HEK293 (cell line): ENCODE measurements around the gene PITX1.

Experiments
- CTCF ChIA-PET: fragments of 350-600 bp; formaldehyde crosslinking; extraction: SDS; loops from one replicate; lab custom pipeline; 2021; ENCODE audit warnings: antibody characterized with exemption; lab: Yijun Ruan, JAX
- POLR2A ChIA-PET: fragments of 300-600 bp; formaldehyde crosslinking; extraction: SDS; loops from one replicate; lab custom pipeline; 2020; ENCODE audit warnings: antibody characterized with exemption, inconsistent platforms; lab: Yijun Ruan, JAX
- H3K27ac ChIP-seq: fragments of 200-500 bp; sonication (Bioruptor generic); 2 replicates; pipeline ENCODE4 v1.5.1; 2014; ENCODE audit warnings: low read depth, low read length, control low read depth, inconsistent platforms; ENCODE audit errors: extremely low read depth
- H3K36me3 ChIP-seq, 2 experiments: fragments of 200-500 bp in 1 of 2; sonication (Bioruptor generic) in 1 of 2; 1 replicate in 1 of 2; 2 replicates in 1 of 2; pipeline ENCODE4 v1.5.1; 2014 to 2017; ENCODE audit warnings: inconsistent platforms in 2 of 2, low read length in 2 of 2; ENCODE audit not compliant: control insufficient read depth in 2 of 2, insufficient read depth in 1 of 2
- H3K4me1 ChIP-seq: fragments of 200-500 bp; sonication (Bioruptor generic); 2 replicates; pipeline ENCODE4 v1.5.1; 2014; ENCODE audit warnings: mild to moderate bottlenecking, low read length, inconsistent platforms; ENCODE audit not compliant: control insufficient read depth, insufficient read depth
- H3K4me3 ChIP-seq: 2 replicates; pipeline ENCODE4 v1.5.1; 2011; ENCODE audit warnings: low read depth, mild to moderate bottlenecking, control low read depth, low read length, moderate library complexity
- H3K9me3 ChIP-seq: fragments of 200-500 bp; sonication (Bioruptor generic); 2 replicates; pipeline ENCODE4 v1.5.1; 2014; ENCODE audit warnings: low read depth, low read length, inconsistent platforms; ENCODE audit not compliant: control insufficient read depth, insufficient read depth
- EGR2 ChIP-seq: fragments of 450-650 bp; formaldehyde crosslinking; IDR thresholded peaks from 2 replicates; pipeline ENCODE4 v1.5.1; 2016; ENCODE audit warnings: low read depth, missing biosample characterization, missing genetic modification characterization
- HOXA7 ChIP-seq: sonication (generic); formaldehyde crosslinking; IDR thresholded peaks from 2 replicates; pipeline ENCODE4 v1.8.1; 2022; ENCODE audit warnings: missing genetic modification reagents, borderline replicate concordance
- IKZF3 ChIP-seq: fragments of 450-650 bp; IDR thresholded peaks from 2 replicates; pipeline ENCODE4 v1.5.0; 2018; ENCODE audit warnings: missing biosample characterization, mild to moderate bottlenecking, missing genetic modification characterization, moderate library complexity
- MZF1 ChIP-seq: fragments of 450-650 bp; formaldehyde crosslinking; IDR thresholded peaks from 2 replicates; pipeline ENCODE4 v1.5.1; 2017; ENCODE audit warnings: missing biosample characterization, missing genetic modification characterization, borderline replicate concordance
- SCRT2 ChIP-seq: fragments of 450-650 bp; formaldehyde crosslinking; IDR thresholded peaks from 2 replicates; pipeline ENCODE4 v1.5.1; 2016; ENCODE audit warnings: missing biosample characterization, missing genetic modification characterization
- TRIM28 ChIP-seq: IDR thresholded peaks from 2 replicates; pipeline ENCODE4 v1.6.1; 2011; ENCODE audit warnings: low read length, control low read depth, borderline replicate concordance
- YY1 ChIP-seq: fragments of 450-650 bp; formaldehyde crosslinking; IDR thresholded peaks from 2 replicates; pipeline ENCODE4 v1.5.1; 2018; ENCODE audit warnings: missing biosample characterization, missing genetic modification characterization
- ZFHX2 ChIP-seq: fragments of 450-650 bp; formaldehyde crosslinking; conservative IDR thresholded peaks from 2 replicates; pipeline ENCODE4 v1.5.1; 2016; ENCODE audit warnings: missing biosample characterization, missing genetic modification characterization
- ZFP69B ChIP-seq: fragments of 450-650 bp; formaldehyde crosslinking; IDR thresholded peaks from 2 replicates; pipeline ENCODE4 v1.5.1; 2016; ENCODE audit warnings: missing biosample characterization, missing genetic modification characterization
- ZNF169 ChIP-seq: fragments of 450-650 bp; formaldehyde crosslinking; IDR thresholded peaks from 2 replicates; pipeline ENCODE4 v1.5.1; 2016; ENCODE audit warnings: missing biosample characterization, missing genetic modification characterization
- ZNF214 ChIP-seq: fragments of 450-650 bp; formaldehyde crosslinking; IDR thresholded peaks from 2 replicates; pipeline ENCODE4 v1.5.1; 2017; ENCODE audit warnings: missing biosample characterization, mild to moderate bottlenecking, missing genetic modification characterization, borderline replicate concordance
- ZNF37A ChIP-seq: fragments of 450-650 bp; IDR thresholded peaks from 2 replicates; pipeline ENCODE4 v1.5.1; 2018; ENCODE audit warnings: missing biosample characterization, missing genetic modification characterization
- ZNF514 ChIP-seq: fragments of 450-650 bp; formaldehyde crosslinking; IDR thresholded peaks from 2 replicates; pipeline ENCODE4 v1.5.1; 2016; ENCODE audit warnings: missing biosample characterization, missing genetic modification characterization
- ZNF664 ChIP-seq: fragments of 450-650 bp; formaldehyde crosslinking; IDR thresholded peaks from 2 replicates; pipeline ENCODE4 v1.5.1; 2016; ENCODE audit warnings: missing biosample characterization, missing genetic modification characterization
- ZNF792 ChIP-seq: fragments of 450-650 bp; formaldehyde crosslinking; IDR thresholded peaks from 2 replicates; pipeline ENCODE4 v1.5.1; 2016; ENCODE audit warnings: missing biosample characterization, missing genetic modification characterization
- ZNF830 ChIP-seq: fragments of 450-650 bp; IDR thresholded peaks from 2 replicates; pipeline ENCODE4 v1.5.0; 2018; ENCODE audit warnings: missing biosample characterization, missing genetic modification characterization, low read depth, mild to moderate bottlenecking, moderate library complexity
- ZNF843 ChIP-seq: fragments of 450-650 bp; formaldehyde crosslinking; IDR thresholded peaks from 2 replicates; pipeline ENCODE4 v1.5.1; 2016; ENCODE audit warnings: missing biosample characterization, missing genetic modification characterization
- ZSCAN16 ChIP-seq: fragments of 450-650 bp; formaldehyde crosslinking; IDR thresholded peaks from 2 replicates; pipeline ENCODE4 v1.5.1; 2016; ENCODE audit warnings: missing biosample characterization, missing genetic modification characterization
- ZSCAN23 ChIP-seq: fragments of 450-650 bp; formaldehyde crosslinking; IDR thresholded peaks from 2 replicates; pipeline ENCODE4 v1.5.1; 2016; ENCODE audit warnings: missing biosample characterization, missing genetic modification characterization
- TF ChIP-seq, protein P1 (sequence below): IDR thresholded peaks from 2 replicates; pipeline ENCODE4 v1.6.1; 2011; ENCODE audit warnings: mild to moderate bottlenecking, low read depth, low read length, borderline replicate concordance

PITX1 gene

DNA sequence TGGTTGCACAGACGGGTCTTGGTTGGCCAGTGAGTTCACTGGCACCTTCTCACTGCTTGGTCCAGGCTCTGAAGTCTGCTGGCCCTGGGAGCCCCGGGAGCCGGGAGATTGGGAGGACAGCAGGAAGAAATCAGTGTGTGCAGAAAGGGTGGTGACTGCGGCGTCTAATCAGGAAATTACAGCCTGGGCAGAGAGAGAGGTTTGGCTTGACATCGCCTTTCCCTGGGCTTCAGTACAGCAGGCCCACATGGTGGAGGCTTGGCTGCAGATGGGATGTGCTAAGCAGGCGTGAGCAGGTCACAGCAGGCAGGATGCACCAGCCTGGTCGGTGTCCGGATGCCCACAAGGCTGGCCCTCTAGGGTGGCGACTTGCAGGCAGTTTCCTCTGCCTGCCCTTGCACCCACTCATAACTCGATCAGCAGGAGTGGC lies 17.2 kb downstream of the PITX1 start:
- H3K4me1 ChIP-seq, result no peaks in the 10 kb centered on the region
- H3K9me3 ChIP-seq, result no peaks in the 10 kb centered on the region
- no peak overlapping the region for H3K4me3 ChIP-seq
- no peak overlapping the region for H3K27ac ChIP-seq
- no peaks in the 10 kb centered on the region for H3K36me3 ChIP-seq
- CTCF ChIA-PET, result no interaction called here
- no peak for TF ChIP-seq ZSCAN16 (tag by site-specific recombination)
- POLR2A ChIA-PET, result no interaction called here

DNA sequence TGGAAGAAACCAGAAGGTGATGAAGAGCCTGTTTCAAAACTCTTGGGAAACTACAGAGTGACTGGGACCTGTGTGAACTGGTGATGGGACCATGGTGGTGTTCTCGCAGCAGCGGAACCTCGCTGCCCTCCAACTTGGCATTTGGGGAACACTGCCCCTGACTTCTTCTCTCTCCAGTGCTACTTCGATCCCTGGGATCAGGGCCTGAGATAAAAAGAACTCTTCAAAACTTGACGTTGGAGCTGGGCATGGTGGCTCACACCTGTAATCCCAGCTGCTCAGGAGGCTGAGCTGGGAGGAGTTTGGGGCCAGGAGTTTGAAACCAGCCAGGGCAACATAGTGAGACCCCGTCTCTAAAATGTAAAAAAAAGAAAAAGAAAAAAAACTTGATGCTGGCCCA lies 18.1 kb downstream of the PITX1 start:
- Histone ChIP-seq H3K36me3 (no peaks in the 10 kb centered on the region), H3K27ac (no peak overlapping the region), H3K4me1 (no peaks in the 10 kb centered on the region), H3K9me3 (no peaks in the 10 kb centered on the region), H3K4me3 (no peak overlapping the region)
- ChIA-PET POLR2A (no interaction called here), CTCF (interaction anchor here (0.7 kb wide), 1 partner anchor 675 kb away, joined by 4 read pairs; no protein-coding TSS in a partner anchor)
- TF ChIP-seq ZNF664 (tag by site-specific recombination) (no peak), YY1 (tag by site-specific recombination) (no peak), ZNF37A (no peak), MZF1 (tag by site-specific recombination) (no peak), ZFP69B (no peak), ZNF792 (tag by site-specific recombination) (no peak), ZFHX2 (tag by site-specific recombination) (no peak), ZNF843 (no peak), ZNF214 (tag by site-specific recombination) (no peak), ZNF169 (tag by site-specific recombination) (no peak), ZNF514 (tag by site-specific recombination) (no peak), ZSCAN23 (tag by site-specific recombination) (no peak)
- TF ChIP-seq, protein P1, sequence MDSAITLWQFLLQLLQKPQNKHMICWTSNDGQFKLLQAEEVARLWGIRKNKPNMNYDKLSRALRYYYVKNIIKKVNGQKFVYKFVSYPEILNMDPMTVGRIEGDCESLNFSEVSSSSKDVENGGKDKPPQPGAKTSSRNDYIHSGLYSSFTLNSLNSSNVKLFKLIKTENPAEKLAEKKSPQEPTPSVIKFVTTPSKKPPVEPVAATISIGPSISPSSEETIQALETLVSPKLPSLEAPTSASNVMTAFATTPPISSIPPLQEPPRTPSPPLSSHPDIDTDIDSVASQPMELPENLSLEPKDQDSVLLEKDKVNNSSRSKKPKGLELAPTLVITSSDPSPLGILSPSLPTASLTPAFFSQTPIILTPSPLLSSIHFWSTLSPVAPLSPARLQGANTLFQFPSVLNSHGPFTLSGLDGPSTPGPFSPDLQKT, result no peak

DNA sequence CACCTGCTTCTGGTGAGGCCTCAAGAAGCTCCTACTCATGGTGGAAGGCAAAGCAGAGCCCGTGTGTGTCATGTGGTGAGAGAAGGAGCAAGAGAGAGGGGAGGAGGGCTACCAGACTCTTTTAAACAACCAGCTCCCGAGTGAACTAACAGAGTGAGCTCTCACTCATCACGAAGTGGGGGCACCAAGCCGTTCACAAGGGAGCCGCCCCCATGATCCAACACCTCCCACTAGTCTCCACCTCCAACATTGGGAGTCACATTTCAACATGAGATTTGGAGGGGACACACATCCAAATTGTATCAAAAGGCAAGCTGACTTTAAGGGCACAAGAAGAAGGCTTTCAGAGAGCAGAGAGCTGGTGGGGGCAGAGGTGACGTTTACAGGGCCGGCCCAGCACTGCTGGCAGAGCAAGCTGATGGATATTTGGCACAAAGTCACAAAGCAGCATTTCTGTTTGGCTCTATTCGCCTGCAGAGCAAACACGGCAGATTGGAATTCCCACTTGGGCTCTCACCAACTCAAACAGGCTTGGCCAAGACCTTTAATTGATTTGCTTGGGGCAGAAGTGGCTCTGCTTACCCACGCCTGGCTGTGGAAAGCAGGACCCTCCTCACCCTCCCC lies 20.0 kb downstream of the PITX1 start:
- no peak overlapping the region for H3K27ac ChIP-seq
- H3K9me3 ChIP-seq, result no peaks in the 10 kb centered on the region
- TF ChIP-seq ZNF830 (tag by site-specific recombination) (no peak), HOXA7 (CRISPR knock-in tag) (no peak), SCRT2 (no peak), ZFHX2 (tag by site-specific recombination) (peak; percentile 67), IKZF3 (tag by site-specific recombination) (no peak), TRIM28 (no peak), EGR2 (tag by site-specific recombination) (peak; percentile 44; the same call in 1 of the 2 replicates)
- H3K4me1 ChIP-seq, result no peaks in the 10 kb centered on the region
- H3K4me3 ChIP-seq, result no peak overlapping the region
- ChIA-PET POLR2A (no interaction called here), CTCF (interaction anchor here (0.5 to 1.0 kb wide), 3 partner anchors 18 to 508 kb away, joined by 3 read pairs; no protein-coding TSS in a partner anchor)
- no peaks in the 10 kb centered on the region for H3K36me3 ChIP-seq
